Liver (tissue), 9 donors: ENCODE data around the gene DDX39B. TPM values are rescaled to one million over a fixed set of nuclear protein-coding genes. Genes with fewer than 3 reads are reported as not detected.

ENCODE experiments used
- DNase-seq: peaks from one replicate; pipeline ENCODE4 v3.0.0-alpha.2; 2017; ENCODE audit warnings: low spot score
- H3K27ac ChIP-seq, 2 donors: one replicate each; pipeline ENCODE4 v1.7.0; 2013; ENCODE audit warnings: inconsistent platforms in 2 of 2, low read length in 2 of 2, control low read depth in 1 of 2, low read depth in 1 of 2, mild to moderate bottlenecking in 1 of 2
- H3K27me3 ChIP-seq, 4 donors: one replicate each; pipeline versions ENCODE4 v1.6.1 to v1.7.0; 2013; ENCODE audit warnings: low read length in 3 of 4, inconsistent platforms in 1 of 4, mild to moderate bottlenecking in 1 of 4, moderate library complexity in 1 of 4; ENCODE audit not compliant: control insufficient read depth in 4 of 4, insufficient read depth in 4 of 4
- H3K36me3 ChIP-seq, 4 donors: one replicate each; pipeline versions ENCODE4 v1.6.1 to v1.7.0; 2013; ENCODE audit warnings: low read length in 3 of 4, mild to moderate bottlenecking in 3 of 4, low read depth in 1 of 4, moderate library complexity in 1 of 4; ENCODE audit not compliant: control insufficient read depth in 4 of 4, insufficient read depth in 3 of 4
- H3K4me1 ChIP-seq, 4 donors: one replicate each; pipeline versions ENCODE4 v1.6.1 to v1.7.0; 2013; ENCODE audit warnings: low read length in 3 of 4, mild to moderate bottlenecking in 3 of 4, moderate library complexity in 1 of 4; ENCODE audit not compliant: control insufficient read depth in 4 of 4, insufficient read depth in 4 of 4
- H3K4me3 ChIP-seq, 3 donors: one replicate each; pipeline versions ENCODE4 v1.6.1 to v1.7.0; 2013; ENCODE audit warnings: low read length in 3 of 3, control low read depth in 1 of 3, low read depth in 1 of 3, mild to moderate bottlenecking in 1 of 3
- H3K9ac ChIP-seq, 2 donors: one replicate each; pipeline ENCODE4 v1.7.0; 2013; ENCODE audit warnings: low read length in 2 of 2, mild to moderate bottlenecking in 2 of 2, moderate library complexity in 2 of 2, control low read depth in 1 of 2, low read depth in 1 of 2
- H3K9me3 ChIP-seq, 4 donors: one replicate each; pipeline versions ENCODE4 v1.6.1 to v1.7.0; 2013; ENCODE audit warnings: low read length in 3 of 4; ENCODE audit not compliant: control insufficient read depth in 4 of 4
- EGR1 ChIP-seq, 2 donors: IDR thresholded peaks; 2 replicates each; pipeline ENCODE4 v1.6.1; 2016 to 2018; ENCODE audit warnings: antibody characterized with exemption in 2 of 2, low read depth in 2 of 2
- FOXA1 ChIP-seq: IDR thresholded peaks from 2 replicates; pipeline ENCODE4 v1.6.1; 2016; ENCODE audit warnings: antibody characterized with exemption
- FOXA2 ChIP-seq: IDR thresholded peaks from 2 replicates; pipeline ENCODE4 v1.6.1; 2016; ENCODE audit warnings: antibody characterized with exemption
- GABPA ChIP-seq, 2 donors: IDR thresholded peaks in 1 of 2; conservative IDR thresholded peaks in 1 of 2; 2 replicates each; pipeline ENCODE4 v1.6.1; 2016; ENCODE audit warnings: antibody characterized with exemption in 2 of 2, mild to moderate bottlenecking in 1 of 2, moderate library complexity in 1 of 2
- HNF4A ChIP-seq, 2 donors: conservative IDR thresholded peaks; 2 replicates each; pipeline ENCODE4 v1.6.1; 2016; ENCODE audit warnings: antibody characterized with exemption in 2 of 2, mild to moderate bottlenecking in 2 of 2
- HNF4G ChIP-seq: IDR thresholded peaks from 2 replicates; pipeline ENCODE4 v1.6.1; 2016; ENCODE audit warnings: antibody characterized with exemption
- JUND ChIP-seq, 2 donors: IDR thresholded peaks; 2 replicates each; pipeline ENCODE4 v1.6.1; 2016; ENCODE audit warnings: antibody characterized with exemption in 2 of 2
- NR2F2 ChIP-seq: IDR thresholded peaks from 2 replicates; pipeline ENCODE4 v1.6.1; 2016; ENCODE audit warnings: antibody characterized with exemption
- RAD21 ChIP-seq, 2 donors: IDR thresholded peaks; 2 replicates each; pipeline ENCODE4 v1.6.1; 2016; ENCODE audit warnings: antibody characterized with exemption in 2 of 2, mild to moderate bottlenecking in 2 of 2
- SP1 ChIP-seq: IDR thresholded peaks from 2 replicates; pipeline ENCODE4 v1.6.1; 2018; ENCODE audit warnings: antibody characterized with exemption, mild to moderate bottlenecking
- TAF1 ChIP-seq: conservative IDR thresholded peaks from 2 replicates; pipeline ENCODE4 v1.6.1; 2016; ENCODE audit warnings: antibody characterized with exemption, mild to moderate bottlenecking
- YY1 ChIP-seq: IDR thresholded peaks from 2 replicates; pipeline ENCODE4 v1.6.1; 2016; ENCODE audit warnings: antibody characterized with exemption, mild to moderate bottlenecking
- WGBS: extraction: QIAGEN DNeasy Blood & Tissue Kit; methylation state at CpG from one replicate; pipeline ENCODE4 v1.1.7; 2013; 5-methylcytosine and 5-hydroxymethylcytosine counted together
- polyA plus RNA-seq, 2 donors: library from polyadenylated mRNA; stranded (reverse) in 1 of 2; unstranded in 1 of 2; fragments of 200-250 nt in 1 of 2; fragments of >200 nt in 1 of 2; fragmentation: Nextera tagmentation in 1 of 2; extraction: Ambion mirVana in 1 of 2; gene quantifications; one replicate each; pipeline versions ENCODE4 v1.2.1 to v1.2.3, GENCODE V29; 2013 to 2015
- total RNA-seq, 2 donors: library from RNA; depleted of rRNA; stranded (reverse); fragments of >200 nt; gene quantifications; one replicate each; pipeline ENCODE4 v1.2.3, GENCODE V29; 2014
- TF ChIP-seq, protein P1 (sequence below): IDR thresholded peaks from 2 replicates; pipeline ENCODE4 v1.6.1; 2016; ENCODE audit warnings: antibody characterized with exemption, mild to moderate bottlenecking
- TF ChIP-seq, protein P2 (sequence below): IDR thresholded peaks from 2 replicates; pipeline ENCODE4 v1.6.1; 2016; ENCODE audit warnings: antibody characterized with exemption
- TF ChIP-seq, protein P3 (sequence below): IDR thresholded peaks from 2 replicates; pipeline ENCODE4 v1.6.1; 2016; ENCODE audit warnings: antibody characterized with exemption
- TF ChIP-seq, protein P4 (sequence below): IDR thresholded peaks from 2 replicates; pipeline ENCODE4 v1.6.1; 2016; ENCODE audit warnings: antibody characterized with exemption
- donor health status: healthy.
- donor health status: healthy.
- donor health status: healthy.
- donor health status: healthy.
- donor health status: healthy.

DDX39B gene
- total and polyA plus RNA-seq, 4 donors = 75.0 to 254 (median 135) TPM

DNA sequence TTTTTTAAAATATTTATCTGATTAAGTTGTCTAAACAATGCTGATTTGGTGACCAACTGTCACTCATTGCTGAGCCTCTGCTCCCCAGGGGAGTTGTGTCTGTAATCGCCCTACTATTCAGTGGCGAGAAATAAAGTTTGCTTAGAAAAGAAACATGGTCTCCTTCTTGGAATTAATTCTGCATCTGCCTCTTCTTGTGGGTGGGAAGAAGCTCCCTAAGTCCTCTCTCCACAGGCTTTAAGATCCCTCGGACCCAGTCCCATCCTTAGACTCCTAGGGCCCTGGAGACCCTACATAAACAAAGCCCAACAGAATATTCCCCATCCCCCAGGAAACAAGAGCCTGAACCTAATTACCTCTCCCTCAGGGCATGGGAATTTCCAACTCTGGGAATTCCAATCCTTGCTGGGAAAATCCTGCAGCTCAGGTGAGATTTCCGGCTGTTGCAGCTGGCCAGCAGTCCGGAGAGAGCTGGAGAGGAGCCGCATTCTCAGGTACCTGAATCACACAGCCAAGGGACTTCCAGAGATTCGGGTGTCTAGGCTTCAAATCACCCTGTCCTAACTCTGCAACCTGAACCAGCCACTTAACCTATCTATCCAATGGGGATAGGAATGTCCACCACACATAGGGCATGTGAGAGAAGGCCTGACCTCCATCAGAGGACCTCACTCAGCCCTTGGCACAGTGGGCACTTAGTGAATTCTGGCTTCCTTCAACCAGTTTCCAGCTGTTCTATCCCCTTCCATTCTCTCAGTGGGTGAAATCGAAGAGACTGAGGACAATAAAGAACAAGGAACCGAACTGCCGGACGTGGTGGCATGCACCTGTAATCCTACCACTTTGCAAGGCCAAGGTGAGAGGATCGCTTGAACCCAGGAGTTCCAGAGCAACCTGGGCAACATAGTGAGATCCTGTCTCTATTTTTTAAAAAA is 36.6 kb upstream of the DDX39B start (continued):
- no peak for TF ChIP-seq EGR1 (IDR thresholded peaks at IDR 0.05; ENCODE audit: low read depth in 2 of 2)

DNA sequence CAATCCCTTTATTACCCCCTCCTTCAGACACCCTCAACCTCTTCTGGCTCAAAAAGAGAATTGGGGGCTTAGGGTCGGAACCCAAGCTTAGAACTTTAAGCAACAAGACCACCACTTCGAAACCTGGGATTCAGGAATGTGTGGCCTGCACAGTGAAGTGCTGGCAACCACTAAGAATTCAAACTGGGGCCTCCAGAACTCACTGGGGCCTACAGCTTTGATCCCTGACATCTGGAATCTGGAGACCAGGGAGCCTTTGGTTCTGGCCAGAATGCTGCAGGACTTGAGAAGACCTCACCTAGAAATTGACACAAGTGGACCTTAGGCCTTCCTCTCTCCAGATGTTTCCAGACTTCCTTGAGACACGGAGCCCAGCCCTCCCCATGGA is 35.8 kb upstream of the DDX39B start:
- no peaks in the 10 kb centered on the region for H3K9me3 ChIP-seq
- WGBS = 89% methylated on average over 3 of the region's 3 CpGs
- H3K36me3 ChIP-seq = no peaks in the 10 kb centered on the region
- no peak for DNase-seq
- H3K4me3 ChIP-seq = no peak overlapping the region
- H3K27ac ChIP-seq = no peak overlapping the region
- H3K9ac ChIP-seq = no peak overlapping the region
- no peaks in the 10 kb centered on the region for H3K27me3 ChIP-seq
- H3K4me1 ChIP-seq = peaks cover 0 to 16% (median 6%) of the 10 kb centered on the region in 4 donors
- no peak for TF ChIP-seq YY1
- no peak for TF ChIP-seq HNF4G
- TF ChIP-seq NR2F2 = no peak
- TF ChIP-seq HNF4A (conservative IDR thresholded peaks at IDR 0.05) = no peak
- no peak for TF ChIP-seq FOXA1
- no peak for TF ChIP-seq GABPA (IDR thresholded peaks at IDR 0.05 in 1 of 2, conservative IDR thresholded peaks at IDR 0.05 in 1 of 2)
- TF ChIP-seq TAF1 = no peak

DNA sequence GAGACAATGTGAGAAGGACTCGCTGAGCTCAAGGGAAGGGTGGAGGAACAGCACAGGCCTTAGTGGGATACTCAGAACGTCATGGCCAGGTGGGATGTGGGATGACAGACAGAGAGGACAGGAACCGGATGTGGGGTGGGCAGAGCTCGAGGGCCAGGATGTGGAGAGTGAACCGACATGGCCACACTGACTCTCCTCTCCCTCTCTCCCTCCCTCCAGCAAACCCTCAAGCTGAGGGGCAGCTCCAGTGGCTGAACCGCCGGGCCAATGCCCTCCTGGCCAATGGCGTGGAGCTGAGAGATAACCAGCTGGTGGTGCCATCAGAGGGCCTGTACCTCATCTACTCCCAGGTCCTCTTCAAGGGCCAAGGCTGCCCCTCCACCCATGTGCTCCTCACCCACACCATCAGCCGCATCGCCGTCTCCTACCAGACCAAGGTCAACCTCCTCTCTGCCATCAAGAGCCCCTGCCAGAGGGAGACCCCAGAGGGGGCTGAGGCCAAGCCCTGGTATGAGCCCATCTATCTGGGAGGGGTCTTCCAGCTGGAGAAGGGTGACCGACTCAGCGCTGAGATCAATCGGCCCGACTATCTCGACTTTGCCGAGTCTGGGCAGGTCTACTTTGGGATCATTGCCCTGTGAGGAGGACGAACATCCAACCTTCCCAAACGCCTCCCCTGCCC is 35.2 kb upstream of the DDX39B start:
- Histone ChIP-seq H3K9me3 (no peaks in the 10 kb centered on the region), H3K9ac (no peak overlapping the region), H3K27ac (no peak overlapping the region), H3K27me3 (no peaks in the 10 kb centered on the region), H3K4me3 (no peak overlapping the region), H3K36me3 (no peaks in the 10 kb centered on the region), H3K4me1 (peaks cover 0 to 15% (median 5%) of the 10 kb centered on the region in 4 donors)
- no peak for DNase-seq
- WGBS = 86% methylated on average over 19 of the region's 19 CpGs
- TF ChIP-seq, protein P1, sequence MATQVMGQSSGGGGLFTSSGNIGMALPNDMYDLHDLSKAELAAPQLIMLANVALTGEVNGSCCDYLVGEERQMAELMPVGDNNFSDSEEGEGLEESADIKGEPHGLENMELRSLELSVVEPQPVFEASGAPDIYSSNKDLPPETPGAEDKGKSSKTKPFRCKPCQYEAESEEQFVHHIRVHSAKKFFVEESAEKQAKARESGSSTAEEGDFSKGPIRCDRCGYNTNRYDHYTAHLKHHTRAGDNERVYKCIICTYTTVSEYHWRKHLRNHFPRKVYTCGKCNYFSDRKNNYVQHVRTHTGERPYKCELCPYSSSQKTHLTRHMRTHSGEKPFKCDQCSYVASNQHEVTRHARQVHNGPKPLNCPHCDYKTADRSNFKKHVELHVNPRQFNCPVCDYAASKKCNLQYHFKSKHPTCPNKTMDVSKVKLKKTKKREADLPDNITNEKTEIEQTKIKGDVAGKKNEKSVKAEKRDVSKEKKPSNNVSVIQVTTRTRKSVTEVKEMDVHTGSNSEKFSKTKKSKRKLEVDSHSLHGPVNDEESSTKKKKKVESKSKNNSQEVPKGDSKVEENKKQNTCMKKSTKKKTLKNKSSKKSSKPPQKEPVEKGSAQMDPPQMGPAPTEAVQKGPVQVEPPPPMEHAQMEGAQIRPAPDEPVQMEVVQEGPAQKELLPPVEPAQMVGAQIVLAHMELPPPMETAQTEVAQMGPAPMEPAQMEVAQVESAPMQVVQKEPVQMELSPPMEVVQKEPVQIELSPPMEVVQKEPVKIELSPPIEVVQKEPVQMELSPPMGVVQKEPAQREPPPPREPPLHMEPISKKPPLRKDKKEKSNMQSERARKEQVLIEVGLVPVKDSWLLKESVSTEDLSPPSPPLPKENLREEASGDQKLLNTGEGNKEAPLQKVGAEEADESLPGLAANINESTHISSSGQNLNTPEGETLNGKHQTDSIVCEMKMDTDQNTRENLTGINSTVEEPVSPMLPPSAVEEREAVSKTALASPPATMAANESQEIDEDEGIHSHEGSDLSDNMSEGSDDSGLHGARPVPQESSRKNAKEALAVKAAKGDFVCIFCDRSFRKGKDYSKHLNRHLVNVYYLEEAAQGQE = no peak
- TF ChIP-seq, protein P2, sequence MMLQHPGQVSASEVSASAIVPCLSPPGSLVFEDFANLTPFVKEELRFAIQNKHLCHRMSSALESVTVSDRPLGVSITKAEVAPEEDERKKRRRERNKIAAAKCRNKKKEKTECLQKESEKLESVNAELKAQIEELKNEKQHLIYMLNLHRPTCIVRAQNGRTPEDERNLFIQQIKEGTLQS = no peak
- TF ChIP-seq NR2F2 (no peak), FOXA2 (no peak), SP1 (no peak), JUND (IDR thresholded peaks at IDR 0.05) (no peak), TAF1 (no peak), RAD21 (IDR thresholded peaks at IDR 0.05) (no peak), YY1 (no peak), EGR1 (IDR thresholded peaks at IDR 0.05; ENCODE audit: low read depth in 2 of 2) (no peak)
- TF ChIP-seq, protein P3, sequence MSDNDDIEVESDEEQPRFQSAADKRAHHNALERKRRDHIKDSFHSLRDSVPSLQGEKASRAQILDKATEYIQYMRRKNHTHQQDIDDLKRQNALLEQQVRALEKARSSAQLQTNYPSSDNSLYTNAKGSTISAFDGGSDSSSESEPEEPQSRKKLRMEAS = no peak
- TF ChIP-seq, protein P4, sequence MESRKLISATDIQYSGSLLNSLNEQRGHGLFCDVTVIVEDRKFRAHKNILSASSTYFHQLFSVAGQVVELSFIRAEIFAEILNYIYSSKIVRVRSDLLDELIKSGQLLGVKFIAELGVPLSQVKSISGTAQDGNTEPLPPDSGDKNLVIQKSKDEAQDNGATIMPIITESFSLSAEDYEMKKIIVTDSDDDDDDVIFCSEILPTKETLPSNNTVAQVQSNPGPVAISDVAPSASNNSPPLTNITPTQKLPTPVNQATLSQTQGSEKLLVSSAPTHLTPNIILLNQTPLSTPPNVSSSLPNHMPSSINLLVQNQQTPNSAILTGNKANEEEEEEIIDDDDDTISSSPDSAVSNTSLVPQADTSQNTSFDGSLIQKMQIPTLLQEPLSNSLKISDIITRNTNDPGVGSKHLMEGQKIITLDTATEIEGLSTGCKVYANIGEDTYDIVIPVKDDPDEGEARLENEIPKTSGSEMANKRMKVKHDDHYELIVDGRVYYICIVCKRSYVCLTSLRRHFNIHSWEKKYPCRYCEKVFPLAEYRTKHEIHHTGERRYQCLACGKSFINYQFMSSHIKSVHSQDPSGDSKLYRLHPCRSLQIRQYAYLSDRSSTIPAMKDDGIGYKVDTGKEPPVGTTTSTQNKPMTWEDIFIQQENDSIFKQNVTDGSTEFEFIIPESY = no peak
